HG03039 (cell line): ENCODE results near the gene RASSF1.

Experiments used
- ATAC-seq: cut with Tn5 transposase; IDR thresholded peaks from one replicate; pipeline ENCODE4 v1.9.1; 2021; ENCODE audit warnings: mild to moderate bottlenecking, moderate library complexity; ENCODE audit not compliant: unreplicated experiment

RASSF1 gene

DNA sequence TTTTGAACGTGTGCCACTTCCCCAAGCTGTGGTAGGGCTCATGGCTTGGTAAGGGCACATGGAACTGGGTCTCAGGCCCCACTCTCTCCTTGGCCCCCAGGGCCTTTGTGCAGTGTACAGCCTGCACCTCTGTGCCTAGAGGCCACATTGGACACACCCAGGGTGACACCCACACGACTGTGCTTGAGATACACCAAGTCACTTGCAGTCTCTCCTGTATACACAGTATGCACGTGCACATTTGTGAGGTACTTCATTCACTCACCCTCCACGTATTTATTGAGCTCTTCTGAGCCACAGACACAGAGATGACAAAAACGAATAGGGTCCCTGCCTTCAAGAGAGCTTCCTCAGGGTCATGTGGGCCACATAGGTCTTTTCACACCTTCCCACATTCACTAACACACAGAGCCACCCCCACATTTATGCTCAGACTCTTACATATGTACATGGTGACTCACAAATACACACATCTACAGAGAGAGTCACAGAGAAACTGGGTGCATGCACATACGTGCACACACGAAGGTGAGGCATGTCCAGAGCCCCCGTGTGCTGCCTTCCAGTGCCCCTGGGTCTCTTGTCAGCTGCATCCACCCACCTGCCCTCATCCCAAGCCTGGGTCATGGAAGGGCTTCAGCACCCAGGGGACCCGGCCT is 28.5 kb upstream of the RASSF1 start:
- ATAC-seq = no peak

GRCh38 chr3:50365842-50366220 is 25.2 kb upstream of the RASSF1 start:
- no peak for ATAC-seq

DNA sequence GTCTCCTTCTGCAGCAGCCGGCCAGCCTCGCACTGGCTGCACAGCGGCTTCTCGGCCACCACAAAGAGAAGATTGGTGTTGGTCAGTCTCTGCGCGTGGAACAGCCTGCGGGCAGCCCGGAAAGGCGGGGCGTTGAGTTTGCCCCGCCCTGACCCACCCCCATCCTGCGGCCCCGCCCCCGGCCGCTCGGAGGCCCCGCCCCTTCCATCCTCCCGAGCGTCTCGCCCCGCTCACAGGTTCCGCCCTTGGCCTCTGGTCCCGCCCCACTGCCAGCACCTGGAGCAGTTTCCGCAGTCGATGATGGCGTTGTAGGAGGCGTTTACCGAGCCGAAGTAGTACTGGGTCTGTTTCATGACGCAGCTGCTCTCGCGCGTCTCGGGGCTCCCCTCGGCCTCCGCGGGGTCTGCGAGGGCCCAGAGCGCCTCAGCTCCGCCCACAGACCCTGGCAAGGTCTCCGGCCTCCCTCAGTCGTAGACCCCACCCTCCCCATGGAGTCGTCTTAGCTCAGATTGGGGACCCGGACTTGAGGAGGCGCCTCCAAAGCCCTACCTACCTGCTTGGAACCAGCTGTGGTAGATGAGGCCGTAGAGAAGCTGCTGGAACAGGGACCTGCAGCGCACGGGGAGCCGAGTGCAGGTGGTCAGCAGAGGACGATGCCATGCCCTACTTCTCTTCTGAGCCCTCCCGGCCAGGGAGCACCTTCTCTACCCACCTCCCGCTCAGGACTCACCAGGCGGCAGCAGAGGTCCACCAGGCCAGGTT is 24.6 kb upstream of the RASSF1 start:
- ATAC-seq = peak; percentile 65

DNA sequence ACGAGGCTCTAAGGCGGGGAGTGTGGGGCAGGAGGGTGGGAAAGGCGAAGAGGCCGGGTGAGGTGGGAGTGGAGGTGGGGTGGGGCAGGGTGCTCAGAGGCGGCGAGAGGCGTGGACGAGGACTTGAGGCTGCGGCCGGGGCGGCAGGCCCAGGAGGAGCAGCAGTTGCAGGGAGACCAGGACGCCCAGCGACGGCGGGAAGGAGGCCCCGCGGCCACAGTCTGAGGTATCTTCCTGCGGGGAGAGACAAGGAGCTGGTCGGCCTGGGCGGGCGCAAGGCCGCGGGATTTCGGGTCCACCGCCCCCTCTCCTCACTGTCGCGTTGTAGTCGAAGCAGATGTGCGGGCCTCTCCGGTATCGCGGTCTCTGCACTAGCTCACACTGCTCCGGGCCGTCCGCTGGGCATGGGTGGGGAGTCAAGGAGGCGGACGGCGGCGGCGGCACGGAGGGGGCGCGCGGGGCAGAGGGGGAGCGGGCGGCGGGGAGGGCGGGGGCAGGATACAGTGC is 24.0 kb upstream of the RASSF1 start:
- ATAC-seq = no peak

- no peak for ATAC-seq
Measured at GRCh38 chr3:50359760-50360110, 19.1 kb upstream of the RASSF1 start.

DNA sequence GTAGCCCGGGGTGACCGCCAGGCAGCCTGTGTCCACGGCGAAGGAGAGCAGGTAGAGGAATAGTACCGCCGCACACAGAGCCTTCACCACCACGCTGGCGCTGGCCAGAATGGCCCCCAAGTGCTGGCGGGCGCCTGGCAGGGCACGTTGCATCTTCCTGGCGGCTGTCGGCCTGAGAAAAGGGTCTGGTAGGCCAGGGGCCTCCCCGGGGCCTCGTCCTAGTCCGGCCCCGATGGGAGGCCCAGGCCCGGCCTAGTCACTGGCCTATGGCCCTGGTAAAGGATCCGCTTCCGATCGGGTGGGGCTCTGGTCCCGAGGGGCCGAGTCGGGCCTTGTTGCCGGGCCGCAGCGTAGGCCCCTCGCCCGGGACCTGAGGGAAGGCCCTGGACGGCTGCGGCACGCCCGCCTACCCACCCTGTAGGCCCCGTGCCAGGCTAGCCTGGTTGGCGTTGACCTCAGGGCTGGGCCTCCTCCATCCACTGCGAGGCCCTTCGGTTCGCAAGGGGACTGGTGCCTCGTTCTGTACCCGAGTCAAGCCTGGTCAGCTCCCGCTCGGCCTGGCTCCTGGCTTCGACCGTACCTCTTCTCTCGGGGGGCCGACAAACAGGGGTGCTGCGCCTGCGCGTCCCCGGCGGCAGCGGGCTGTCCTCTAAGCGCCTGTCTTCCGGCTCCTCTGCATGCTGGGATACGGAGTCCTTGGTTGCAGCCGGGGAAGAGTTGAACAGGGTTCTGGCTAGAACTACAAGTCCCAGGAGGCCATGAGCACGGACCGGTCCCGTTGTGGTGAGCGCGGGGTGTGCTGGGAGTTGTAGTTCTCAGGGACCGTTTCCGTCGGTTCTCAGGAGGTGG is 18.5 kb upstream of the RASSF1 start, which contains the start of gene TMEM115:
Gene TMEM115, minus strand, starts transcription at position 611 of the 849 bp plus-strand sequence. Its CDS starts 458 bp downstream, at position 153.
- ATAC-seq = peak; percentile 96

GRCh38 chr3:50358355-50358910 is 17.8 kb upstream of the RASSF1 start:
- no peak for ATAC-seq

DNA sequence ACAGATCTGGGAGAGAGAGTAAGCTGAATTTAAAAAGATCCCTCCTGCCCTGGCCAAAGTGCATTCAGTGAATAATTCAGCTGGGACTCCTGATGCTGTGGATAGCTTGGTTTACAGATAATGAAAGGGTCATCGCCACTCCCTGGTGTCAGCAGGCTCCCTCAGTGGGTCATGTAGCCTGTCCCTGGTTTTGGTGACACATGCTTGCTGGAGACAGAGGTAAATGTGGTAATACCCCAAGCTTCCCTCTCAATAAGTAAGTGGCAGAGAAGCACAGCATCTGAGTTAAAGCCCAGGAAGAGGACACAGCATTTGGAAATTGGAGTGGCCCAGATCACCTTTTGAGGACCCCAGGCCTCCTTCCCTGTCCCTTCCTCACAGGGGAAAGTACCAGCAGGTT is 16.8 kb upstream of the RASSF1 start:
- ATAC-seq = no peak

- ATAC-seq = no peak
Measured at GRCh38 chr3:50356553-50356952, 15.9 kb upstream of the RASSF1 start.

GRCh38 chr3:50355829-50356552 is 15.4 kb upstream of the RASSF1 start:
- no peak for ATAC-seq

DNA sequence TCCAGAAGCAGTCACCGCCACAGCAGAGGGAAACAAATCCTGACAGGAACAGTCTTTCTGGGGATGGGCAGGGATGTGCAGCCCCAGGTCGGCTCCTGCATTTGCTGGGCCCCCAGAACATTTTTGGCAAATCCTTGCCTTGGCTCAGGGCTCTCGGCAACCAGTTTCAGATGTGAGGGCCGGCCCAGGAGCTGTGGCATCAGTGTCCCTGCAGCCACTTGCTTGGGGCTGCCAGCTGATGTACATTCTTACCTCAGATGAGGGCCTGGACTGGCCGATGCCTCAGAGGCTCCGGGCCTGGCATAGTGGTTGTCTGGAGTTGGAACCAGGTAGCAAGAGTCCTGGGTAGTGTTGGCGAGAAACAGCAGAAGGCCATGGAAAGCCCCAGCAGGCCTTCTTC is 14.2 kb upstream of the RASSF1 start:
- no peak for ATAC-seq

- ATAC-seq = no peak
Measured at GRCh38 chr3:50354186-50354764, 13.6 kb upstream of the RASSF1 start.

DNA sequence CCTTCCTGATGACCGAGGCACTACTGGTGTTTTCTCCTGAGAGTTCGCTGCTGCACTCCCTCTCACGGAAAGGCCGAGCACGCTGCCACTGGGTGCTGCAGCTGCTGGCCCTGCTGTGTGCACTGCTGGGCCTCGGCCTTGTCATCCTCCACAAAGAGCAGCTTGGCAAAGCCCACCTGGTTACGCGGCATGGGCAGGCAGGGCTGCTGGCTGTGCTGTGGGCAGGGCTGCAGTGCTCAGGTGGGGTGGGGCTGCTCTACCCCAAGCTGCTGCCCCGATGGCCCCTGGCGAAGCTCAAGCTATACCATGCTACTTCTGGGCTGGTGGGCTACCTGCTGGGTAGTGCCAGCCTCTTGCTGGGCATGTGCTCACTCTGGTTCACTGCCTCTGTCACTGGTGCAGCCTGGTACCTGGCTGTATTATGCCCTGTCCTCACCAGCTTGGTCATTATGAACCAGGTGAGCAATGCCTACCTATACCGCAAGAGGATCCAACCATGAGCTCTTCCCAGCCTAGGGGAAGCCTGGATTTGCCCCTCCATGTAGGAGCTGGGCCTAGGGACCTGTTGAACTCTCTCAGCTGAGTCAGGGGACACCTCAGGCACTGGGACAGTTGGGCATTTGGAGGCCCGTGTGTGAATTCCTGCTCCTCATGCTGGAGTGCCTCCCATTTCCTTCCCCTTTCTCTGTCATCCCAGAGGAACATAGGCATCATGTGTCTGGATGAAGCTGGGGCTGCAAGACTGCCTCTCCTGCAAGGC is 12.8 kb upstream of the RASSF1 start:
- no peak for ATAC-seq

DNA sequence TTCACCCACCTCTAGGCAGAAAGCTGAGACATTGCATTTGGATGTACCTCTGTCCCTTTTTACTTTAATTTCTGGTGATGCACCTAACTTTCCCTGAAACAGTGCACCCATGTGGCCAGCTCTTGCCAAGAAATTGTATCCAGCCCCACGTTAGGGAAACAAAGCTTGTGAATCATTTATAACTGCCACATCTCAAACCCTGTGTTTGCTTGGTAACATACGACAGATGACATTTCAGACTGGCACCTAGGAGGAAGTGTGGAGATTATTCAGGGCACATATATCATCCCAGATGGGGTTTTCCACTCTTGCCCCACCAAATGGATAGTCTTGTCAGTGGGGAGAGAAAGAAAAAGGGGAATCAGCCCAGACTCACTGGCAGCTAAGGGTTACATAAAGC is 12.1 kb upstream of the RASSF1 start:
- ATAC-seq = no peak

DNA sequence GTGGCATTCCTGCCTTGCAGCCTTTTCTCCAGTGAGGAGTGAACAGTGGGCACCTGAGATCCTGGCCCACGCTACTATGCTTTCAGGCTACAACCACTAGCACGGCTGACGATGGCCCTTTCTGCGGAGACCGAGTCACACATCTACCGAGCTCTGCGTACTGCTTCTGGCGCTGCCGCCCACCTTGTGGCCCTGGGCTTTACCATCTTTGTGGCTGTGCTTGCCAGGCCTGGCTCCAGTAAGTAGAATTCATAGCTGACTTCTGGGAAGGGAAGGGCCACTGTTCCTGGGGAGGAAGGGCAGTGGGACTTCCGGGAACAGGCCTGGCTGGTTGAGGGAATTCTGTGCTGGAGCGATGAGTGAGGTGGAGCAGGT is 10.7 kb upstream of the RASSF1 start:
- no peak for ATAC-seq

- ATAC-seq = peak; percentile 76
Measured at GRCh38 chr3:50350527-50351322, 10.1 kb upstream of the RASSF1 start, which contains the start of the genes CYB561D2 and NPRL2. TSS of gene CYB561D2 (plus strand) at chr3:50350862. CDS start at chr3:50351434, 572 bp downstream. TSS of gene NPRL2 (minus strand) at chr3:50350775. CDS start at chr3:50350652, 123 bp downstream.

DNA sequence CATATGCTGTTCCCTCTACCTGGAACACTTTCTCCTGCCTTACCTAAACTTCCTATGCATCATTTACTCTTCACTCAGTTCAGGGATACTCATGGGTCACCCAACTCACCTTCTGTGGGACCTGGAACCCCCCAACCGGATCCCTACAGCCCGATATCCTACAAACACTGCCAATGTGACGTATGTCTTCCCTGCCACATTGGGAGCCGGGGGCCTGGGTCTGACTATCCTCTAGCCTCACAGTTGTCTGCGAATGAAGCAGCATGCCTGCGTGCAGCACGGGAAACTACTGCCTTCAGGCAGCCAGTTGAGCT is 9.5 kb upstream of the RASSF1 start:
- ATAC-seq = no peak

- ATAC-seq = no peak
Measured at GRCh38 chr3:50347187-50347813, 6.7 kb upstream of the RASSF1 start.
